Measurements from ENCODE around the gene CLBA1. TPM values are rescaled to one million over a fixed set of nuclear protein-coding genes. Genes with fewer than 3 reads are reported as not detected.

CLBA1 gene
- total RNA-seq = 9.3 TPM

GRCh38 chr14:104985675-104986486 is at the start of gene CLBA1:
CLBA1 (plus strand) TSS chr14:104985788; CDS start chr14:104986432, 644 bp downstream.

GRCh38 chr14:104977681-104978653 is 7.6 kb upstream of the CLBA1 start, which contains the start of gene AHNAK2:
AHNAK2 (minus strand) TSS chr14:104978374; CDS start chr14:104978237, 137 bp downstream.

GRCh38 chr14:105020815-105021655 is 35.4 kb downstream of the CLBA1 start, which contains the start of gene CDCA4:
CDCA4 (minus strand) TSS chr14:105021083; CDS start chr14:105011929, 9,154 bp downstream.

Other genes with a start within 250 kb of the CLBA1 start
- gene SIVA1, start 232.6 kb upstream of the CLBA1 start, total RNA-seq = 125 TPM
- 122 TPM for gene AKT1, start 190.0 kb upstream of the CLBA1 start, total RNA-seq
- gene ZBTB42, start 184.7 kb upstream of the CLBA1 start, total RNA-seq = 5.4 TPM
- gene CEP170B, start 120.5 kb upstream of the CLBA1 start, total RNA-seq = 16.4 TPM
- 3.1 TPM for gene PLD4, start 60.9 kb upstream of the CLBA1 start, total RNA-seq
- gene AHNAK2, start 7.4 kb upstream of the CLBA1 start, total RNA-seq = 20.0 TPM
- 22.8 TPM for gene CDCA4, start 35.3 kb downstream of the CLBA1 start, total RNA-seq
- gene GPR132, start 79.6 kb downstream of the CLBA1 start, total RNA-seq = 0.66 TPM
- gene JAG2, start 183.0 kb downstream of the CLBA1 start, total RNA-seq = 22.8 TPM
- gene NUDT14, start 195.5 kb downstream of the CLBA1 start, total RNA-seq = 26.2 TPM

Data from camera-type eye (tissue), 1 donor.